ACC112 (cell line): Measurements from ENCODE around the gene SPRR2F.
"Not testable (repeated sequence)": the region's sequence is repeated elsewhere in the genome, so short reads cannot be mapped to it uniquely, and the experiment has no call there.

Experiments
- H2AFZ ChIP-seq: fragments of 200-600 bp; sonication (generic); one replicate; pipeline ENCODE4 v1.6.0; 2017; ENCODE audit warnings: antibody characterized with exemption, low read length; ENCODE audit not compliant: unreplicated experiment
- H3K27ac ChIP-seq: fragments of 200-600 bp; sonication (generic); 2 replicates; pipeline ENCODE4 v1.5.1; 2014; ENCODE audit warnings: low read depth, mild to moderate bottlenecking, antibody characterized with exemption, low read length, moderate library complexity
- H3K27me3 ChIP-seq: fragments of 200-600 bp; sonication (generic); 2 replicates; pipeline ENCODE4 v1.6.1; 2014; ENCODE audit warnings: mild to moderate bottlenecking, antibody characterized with exemption, low read length, moderate library complexity, mixed read lengths; ENCODE audit not compliant: insufficient read depth
- H3K36me3 ChIP-seq: fragments of 200-600 bp; sonication (generic); 2 replicates; pipeline ENCODE4 v1.6.1; 2016; ENCODE audit warnings: mild to moderate bottlenecking, antibody characterized with exemption, low read length, moderate library complexity, mixed read lengths; ENCODE audit not compliant: insufficient read depth
- H3K4me1 ChIP-seq: fragments of 200-600 bp; sonication (generic); one replicate; pipeline ENCODE4 v1.6.1; 2016; ENCODE audit warnings: low read length, mixed read lengths; ENCODE audit not compliant: insufficient read depth, unreplicated experiment, control insufficient read depth
- H3K4me3 ChIP-seq: fragments of 200-600 bp; sonication (generic); 2 replicates; pipeline ENCODE4 v1.5.1; 2014; ENCODE audit warnings: mild to moderate bottlenecking, low read depth, low read length
- H3K79me2 ChIP-seq: fragments of 200-600 bp; sonication (generic); one replicate; pipeline ENCODE4 v1.6.0; 2016; ENCODE audit warnings: low read length; ENCODE audit not compliant: control insufficient read depth, unreplicated experiment, insufficient read depth

Gene SPRR2F

GRCh38 chr1:153123793-153124192 is 10.5 kb upstream of the SPRR2F start:
- not testable (repeated sequence) for H3K4me3 ChIP-seq, H3K36me3 ChIP-seq, H3K27ac ChIP-seq, H3K27me3 ChIP-seq, H3K4me1 ChIP-seq, H2AFZ ChIP-seq, H3K79me2 ChIP-seq

DNA sequence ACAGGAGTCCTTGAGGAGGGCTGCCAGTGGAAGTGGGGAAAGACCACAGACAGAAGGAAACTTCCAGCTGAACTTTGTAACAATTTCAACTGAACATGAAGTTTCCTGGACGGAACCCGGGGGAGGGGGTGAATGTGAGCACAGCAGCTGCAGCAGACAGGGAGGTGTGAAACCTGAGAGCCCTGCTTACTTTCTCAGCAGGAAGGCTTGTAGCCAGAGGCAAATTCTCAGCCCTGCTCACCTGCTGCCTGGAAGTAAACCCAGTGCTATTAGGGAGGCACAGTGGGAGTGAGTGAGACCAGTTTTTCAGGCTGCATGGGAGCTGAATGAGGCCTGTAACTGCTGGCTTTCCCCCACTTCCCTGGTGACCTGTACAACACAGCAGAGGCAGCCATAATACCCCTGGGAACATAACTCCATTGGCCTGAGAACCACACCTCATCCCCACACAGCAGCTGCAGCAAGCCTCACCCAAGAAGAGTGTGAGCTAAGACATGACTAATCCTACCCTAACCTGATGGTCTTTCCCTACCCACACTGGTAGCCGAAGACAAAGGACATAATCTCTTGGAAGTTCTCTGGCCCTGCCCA is 9.6 kb upstream of the SPRR2F start:
- Histone ChIP-seq H3K4me1 (no peaks in the 10 kb centered on the region), H3K27ac (no peak overlapping the region), H3K4me3 (no peak overlapping the region), H2AFZ (no peak overlapping the region), H3K36me3 (no peaks in the 10 kb centered on the region), H3K27me3 (no peaks in the 10 kb centered on the region), H3K79me2 (no peaks in the 10 kb centered on the region)

DNA sequence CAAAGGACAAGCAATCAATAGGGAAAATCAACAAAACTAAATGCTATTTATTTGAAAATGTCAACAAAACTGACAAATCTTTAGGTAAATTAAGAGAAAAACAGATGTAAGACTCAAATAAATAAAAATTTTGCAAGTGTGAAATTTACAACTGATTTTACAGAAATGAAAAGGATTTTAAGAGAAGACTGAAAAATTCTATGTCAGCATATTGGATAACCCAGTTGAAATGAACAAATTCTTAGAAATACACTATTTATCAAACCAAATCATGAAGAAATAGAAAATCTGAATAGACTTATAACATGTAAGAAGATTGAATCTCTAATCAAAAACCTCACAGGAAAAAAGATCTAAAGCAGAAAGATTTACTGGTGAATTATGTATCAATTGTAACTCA is 7.6 kb upstream of the SPRR2F start:
- Histone ChIP-seq H3K4me3 (no peak overlapping the region), H3K79me2 (no peaks in the 10 kb centered on the region), H3K27ac (no peak overlapping the region), H3K27me3 (no peaks in the 10 kb centered on the region), H3K4me1 (no peaks in the 10 kb centered on the region), H3K36me3 (no peaks in the 10 kb centered on the region), H2AFZ (no peak overlapping the region)

- Histone ChIP-seq H3K27ac (no peak overlapping the region), H3K27me3 (no peaks in the 10 kb centered on the region), H3K4me3 (no peak overlapping the region), H2AFZ (no peak overlapping the region), H3K36me3 (no peaks in the 10 kb centered on the region), H3K4me1 (no peaks in the 10 kb centered on the region), H3K79me2 (no peaks in the 10 kb centered on the region)
Observed at GRCh38 chr1:153119491-153119971, 6.2 kb upstream of the SPRR2F start.

GRCh38 chr1:153115264-153115663 is 1.9 kb upstream of the SPRR2F start:
- H3K27me3 ChIP-seq, H3K36me3 ChIP-seq, H3K4me1 ChIP-seq, H2AFZ ChIP-seq, H3K27ac ChIP-seq, H3K79me2 ChIP-seq, H3K4me3 ChIP-seq: not testable (repeated sequence)

DNA sequence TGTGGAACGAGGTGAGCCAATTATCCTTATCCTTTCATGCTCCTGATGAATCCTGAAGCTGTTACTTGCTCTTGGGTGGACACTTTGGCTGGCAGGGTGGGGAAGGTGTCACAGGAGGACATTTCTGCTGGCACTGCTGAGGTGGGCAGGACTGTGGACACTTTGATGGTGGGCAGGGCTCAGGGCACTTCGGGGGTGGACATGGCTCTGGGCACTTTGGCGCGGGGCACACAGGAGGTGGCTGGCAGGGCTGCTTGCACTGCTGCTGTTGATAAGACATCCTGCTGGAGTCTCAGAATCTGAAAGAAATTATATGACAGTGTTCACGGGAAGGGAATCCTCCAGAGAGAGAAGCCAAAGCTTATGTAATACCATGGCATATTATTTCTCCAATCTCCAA is 862 bp downstream of the SPRR2F start:
- not testable (repeated sequence) for H3K4me3 ChIP-seq, H3K79me2 ChIP-seq, H3K27me3 ChIP-seq, H3K27ac ChIP-seq, H3K4me1 ChIP-seq, H3K36me3 ChIP-seq, H2AFZ ChIP-seq

DNA sequence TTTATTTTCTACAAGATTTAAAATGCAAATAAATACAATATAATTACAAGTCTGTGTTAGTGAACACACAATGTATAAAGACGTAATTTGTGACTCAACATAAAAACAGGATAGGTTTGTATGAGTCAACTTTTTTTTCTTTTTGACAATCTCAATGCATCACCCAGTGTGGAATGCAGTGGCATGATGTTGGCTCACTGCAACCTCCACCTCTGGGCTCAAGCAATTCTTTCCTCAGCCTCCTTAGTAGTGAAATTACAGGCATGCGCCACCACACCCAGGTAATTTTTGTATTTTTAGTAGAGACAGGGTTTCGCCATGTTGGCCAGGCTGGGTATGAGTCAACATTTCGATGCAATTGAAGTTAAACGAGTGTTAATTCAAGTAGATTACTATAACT is 13.1 kb downstream of the SPRR2F start:
- no peaks in the 10 kb centered on the region for H3K36me3 ChIP-seq
- no peak overlapping the region for H3K4me3 ChIP-seq
- no peaks in the 10 kb centered on the region for H3K27me3 ChIP-seq
- no peak overlapping the region for H2AFZ ChIP-seq
- no peaks in the 10 kb centered on the region for H3K79me2 ChIP-seq
- no peak overlapping the region for H3K27ac ChIP-seq
- no peaks in the 10 kb centered on the region for H3K4me1 ChIP-seq

DNA sequence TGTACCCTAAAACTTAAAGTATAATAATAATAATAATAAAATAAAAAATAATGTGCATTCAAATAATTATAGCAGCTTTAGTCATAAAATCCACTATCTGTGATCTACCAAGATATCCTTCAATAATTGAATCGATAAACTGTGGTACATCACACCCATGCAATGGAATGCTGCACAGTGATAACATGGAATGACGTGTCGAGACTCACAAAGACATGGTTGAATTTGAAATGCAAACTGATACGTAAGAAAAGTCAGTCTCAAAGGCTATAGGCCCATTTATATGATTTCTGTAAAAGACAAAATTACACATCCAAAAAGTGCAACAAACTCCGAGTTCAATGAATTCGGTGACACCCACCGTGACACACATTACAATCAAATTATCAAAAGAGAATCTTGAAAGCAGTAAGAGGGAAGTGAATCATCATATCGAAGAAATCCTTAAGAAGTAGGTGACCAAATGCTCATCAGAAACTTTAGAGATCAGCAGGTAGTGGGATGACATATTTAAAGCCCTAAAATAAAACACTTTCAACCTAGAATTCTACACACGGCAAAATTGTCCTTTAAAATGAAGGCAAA is 13.8 kb downstream of the SPRR2F start:
- H2AFZ ChIP-seq = no peak overlapping the region
- no peaks in the 10 kb centered on the region for H3K27me3 ChIP-seq
- no peak overlapping the region for H3K4me3 ChIP-seq
- H3K27ac ChIP-seq = no peak overlapping the region
- H3K36me3 ChIP-seq = no peaks in the 10 kb centered on the region
- no peaks in the 10 kb centered on the region for H3K4me1 ChIP-seq
- H3K79me2 ChIP-seq = no peaks in the 10 kb centered on the region

- Histone ChIP-seq H2AFZ (no peak overlapping the region), H3K27ac (no peak overlapping the region), H3K4me1 (no peaks in the 10 kb centered on the region), H3K4me3 (no peak overlapping the region), H3K27me3 (no peaks in the 10 kb centered on the region), H3K79me2 (no peaks in the 10 kb centered on the region), H3K36me3 (no peaks in the 10 kb centered on the region)
Observed at GRCh38 chr1:153095764-153096163, 17.6 kb downstream of the SPRR2F start.

DNA sequence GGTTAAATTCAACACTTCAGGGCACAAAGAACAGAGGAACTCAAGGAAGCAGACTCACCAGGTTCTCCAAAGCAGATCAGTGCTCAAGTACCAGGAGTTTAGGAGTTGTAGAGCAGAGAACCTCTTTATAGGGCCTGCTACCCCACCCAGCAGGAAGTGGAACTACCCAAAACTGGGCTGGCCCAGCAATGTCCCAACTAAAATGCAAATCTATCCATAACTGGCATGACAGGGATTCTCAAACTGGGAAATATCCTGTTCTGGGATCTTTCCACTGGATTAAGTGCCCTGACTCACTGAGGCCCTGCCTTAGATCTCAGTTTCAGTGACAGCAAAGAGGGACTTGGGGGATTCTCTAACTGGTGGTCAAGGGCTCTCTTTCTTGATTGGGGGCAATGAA is 18.9 kb downstream of the SPRR2F start, which contains the start of gene SPRR2E:
Gene SPRR2E (minus strand): TSS at position 101 of the 400 bp plus-strand sequence. CDS start 775 bp downstream, outside the sequence.
- H2AFZ ChIP-seq = no peak within 1 kb of the TSS
- H3K79me2 ChIP-seq = no peaks in the 10 kb centered on the region
- no peaks in the 10 kb centered on the region for H3K4me1 ChIP-seq
- H3K27ac ChIP-seq = no peak within 1 kb of the TSS
- no peak within 1 kb of the TSS for H3K4me3 ChIP-seq
- no peaks in the 10 kb centered on the region for H3K36me3 ChIP-seq
- no peaks in the 10 kb centered on the region for H3K27me3 ChIP-seq

- H3K4me3 ChIP-seq = no peak overlapping the region
- H3K27me3 ChIP-seq = no peaks in the 10 kb centered on the region
- no peak overlapping the region for H3K27ac ChIP-seq
- no peak overlapping the region for H2AFZ ChIP-seq
- no peaks in the 10 kb centered on the region for H3K4me1 ChIP-seq
- H3K79me2 ChIP-seq = no peaks in the 10 kb centered on the region
- H3K36me3 ChIP-seq = no peaks in the 10 kb centered on the region
Observed at GRCh38 chr1:153087652-153088051, 25.7 kb downstream of the SPRR2F start.
